DLD1 (cell line): ENCODE results near the gene ZSCAN22.

Experiments
- in situ Hi-C: cut with HindIII; loops from 2 replicates; pipeline ENCODE4 v1.10.0; 2017; ENCODE audit warnings: low sequenced_read_pairs

Gene ZSCAN22

GRCh38 chr19:58350871-58351557 lies 24.2 kb downstream of the ZSCAN22 start:
- in situ Hi-C loops, result no loop called here

GRCh38 chr19:58351558-58351878 lies 24.7 kb downstream of the ZSCAN22 start:
- in situ Hi-C loops, result no loop called here

- in situ Hi-C loops, result no loop called here
These were observed 25.4 kb downstream of the ZSCAN22 start for GRCh38 chr19:58351990-58352755.

DNA sequence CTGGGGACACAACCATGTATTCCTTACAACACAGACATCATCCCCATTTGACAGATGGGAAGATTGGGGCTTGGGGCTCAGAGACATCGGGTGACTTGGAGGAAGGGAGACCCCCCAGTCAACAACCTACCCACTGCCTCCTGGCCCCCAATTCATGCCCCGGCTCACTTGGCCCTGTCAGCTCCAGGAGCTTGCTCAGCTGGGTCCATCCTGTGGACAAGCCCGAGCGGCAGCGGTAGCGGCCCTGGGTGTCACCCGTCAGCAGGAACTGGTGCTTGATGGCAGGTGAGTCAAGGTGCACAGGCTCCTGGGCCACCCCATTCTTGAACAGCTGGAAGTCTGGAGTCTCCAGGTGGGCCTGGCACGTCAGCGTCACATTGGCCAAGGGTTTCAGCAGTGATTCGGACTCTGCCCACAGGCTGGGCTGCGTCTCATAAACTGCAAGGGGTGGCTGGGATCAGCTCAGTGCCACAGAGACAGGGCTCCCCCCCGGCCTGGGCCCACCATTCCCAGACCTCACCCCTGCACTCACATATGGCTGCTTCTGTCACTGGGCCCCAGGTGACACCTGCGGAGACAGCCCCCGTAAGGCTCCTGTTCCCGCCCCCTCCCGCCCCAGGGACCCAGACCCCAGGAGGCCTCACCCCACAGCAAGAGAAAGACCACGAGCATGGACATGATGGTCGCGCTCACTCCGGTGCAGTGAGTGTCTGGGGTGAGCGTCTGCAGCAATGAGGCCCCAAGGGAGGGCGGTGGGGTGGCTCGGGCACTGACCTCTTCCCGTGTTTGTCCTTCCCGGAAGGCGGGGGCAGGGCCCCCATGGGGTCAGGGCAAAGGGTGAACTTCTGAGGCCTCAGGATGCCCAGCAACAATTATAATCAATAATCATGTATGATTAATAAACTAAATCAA lies 26.2 kb downstream of the ZSCAN22 start, which contains the start of gene A1BG:
Gene A1BG, minus strand, starts transcription at position 733 of the 912 bp plus-strand sequence. Its CDS starts 55 bp downstream, at position 678.
- in situ Hi-C loops, result no loop called here

GRCh38 chr19:58353717-58354477 lies 27.1 kb downstream of the ZSCAN22 start:
- in situ Hi-C loops, result no loop called here

DNA sequence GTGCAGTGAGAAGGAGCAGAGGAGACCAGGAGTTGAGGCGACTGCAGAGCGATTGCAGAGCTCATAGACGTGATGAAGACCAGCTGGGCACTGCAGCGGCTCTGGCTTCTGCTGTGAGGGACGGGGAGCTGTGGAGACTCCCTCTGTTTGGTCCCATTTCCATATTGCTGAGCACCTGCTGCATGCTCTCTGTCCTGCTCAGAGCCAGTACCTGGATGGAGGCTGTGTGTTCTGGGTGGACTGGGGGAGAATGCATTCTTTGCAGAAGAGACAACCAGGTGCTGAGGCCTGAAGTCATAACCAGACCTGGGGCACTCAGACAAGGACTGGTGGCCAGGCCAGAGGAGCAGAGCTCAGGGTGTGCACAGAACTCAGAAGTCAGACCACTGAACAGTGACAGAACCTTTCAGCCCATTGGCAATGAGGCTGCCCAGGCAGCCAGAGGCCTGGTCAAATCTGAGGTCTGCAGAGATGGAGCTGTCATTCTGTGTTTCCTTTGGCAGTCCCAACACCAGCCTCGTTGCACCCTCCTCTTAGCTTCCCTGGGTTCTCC lies 27.8 kb downstream of the ZSCAN22 start:
- in situ Hi-C loops, result no loop called here

DNA sequence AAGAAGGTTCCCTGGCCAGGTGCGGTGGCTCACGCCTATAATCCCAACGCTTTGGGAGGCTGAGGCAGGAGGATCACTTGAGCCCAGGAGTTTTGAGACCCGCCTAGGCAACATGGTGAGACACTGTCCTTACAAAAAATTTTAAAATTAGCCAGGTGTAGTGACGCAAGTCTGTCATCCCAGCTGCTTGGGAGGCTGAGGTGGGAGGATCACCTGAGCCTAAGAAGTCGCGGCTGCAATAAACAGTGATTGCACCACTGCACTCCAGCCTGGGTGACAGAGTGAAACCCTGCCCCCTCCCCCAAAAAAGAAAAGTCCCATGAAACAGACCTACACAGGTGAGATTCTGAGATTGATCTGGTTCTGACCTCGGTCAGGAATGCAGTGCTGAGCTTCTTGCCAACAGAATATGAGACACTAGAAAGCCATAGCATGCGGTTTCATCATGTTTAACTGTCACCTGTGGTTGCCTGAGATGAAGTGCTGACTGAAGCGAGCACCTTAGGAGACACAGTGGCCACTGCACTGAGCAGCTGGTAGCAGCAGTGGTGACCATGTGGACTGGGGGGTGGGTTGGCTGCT lies 28.5 kb downstream of the ZSCAN22 start:
- in situ Hi-C loops, result no loop called here

DNA sequence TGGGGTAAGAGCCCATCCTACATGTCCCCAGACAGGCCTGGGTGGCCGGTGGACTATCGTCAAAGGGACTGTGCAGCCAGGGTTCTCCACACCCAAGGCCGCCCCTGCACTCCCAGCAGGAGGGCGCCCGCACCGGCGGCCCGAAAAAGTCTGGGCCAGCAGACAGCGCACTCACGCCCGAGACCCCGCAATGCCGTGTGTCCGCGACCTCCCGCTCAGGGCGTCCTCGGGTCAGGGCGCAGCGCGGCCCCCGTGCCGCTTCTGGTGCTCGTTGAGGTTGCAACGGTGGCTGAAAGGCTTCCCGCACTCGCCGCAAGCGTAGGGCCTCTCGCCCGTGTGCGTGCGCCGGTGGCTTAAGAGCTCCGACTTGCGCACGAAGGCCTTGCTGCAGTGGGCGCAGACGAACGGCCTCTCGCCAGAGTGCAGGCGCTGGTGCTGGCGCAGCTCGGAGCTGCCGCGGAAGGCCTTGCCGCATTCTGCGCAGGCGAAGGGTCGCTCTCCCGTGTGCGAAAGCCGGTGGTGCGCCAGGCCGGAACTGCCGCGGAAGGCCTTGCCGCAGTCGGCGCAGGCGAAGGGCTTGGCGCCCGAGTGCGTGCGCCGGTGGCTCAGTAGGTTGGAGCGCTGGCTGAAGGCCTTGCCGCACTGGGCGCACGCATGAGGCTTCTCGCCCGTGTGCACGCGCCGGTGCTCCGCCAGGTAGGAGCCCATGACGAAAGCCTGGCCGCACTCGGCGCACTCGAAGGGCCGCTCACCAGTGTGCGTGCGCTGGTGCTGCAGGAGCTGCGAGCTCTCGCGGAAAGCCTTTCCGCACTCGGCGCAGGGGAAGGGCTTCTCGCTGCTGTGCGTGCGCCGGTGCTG lies 29.3 kb downstream of the ZSCAN22 start:
- in situ Hi-C loops, result no loop called here

DNA sequence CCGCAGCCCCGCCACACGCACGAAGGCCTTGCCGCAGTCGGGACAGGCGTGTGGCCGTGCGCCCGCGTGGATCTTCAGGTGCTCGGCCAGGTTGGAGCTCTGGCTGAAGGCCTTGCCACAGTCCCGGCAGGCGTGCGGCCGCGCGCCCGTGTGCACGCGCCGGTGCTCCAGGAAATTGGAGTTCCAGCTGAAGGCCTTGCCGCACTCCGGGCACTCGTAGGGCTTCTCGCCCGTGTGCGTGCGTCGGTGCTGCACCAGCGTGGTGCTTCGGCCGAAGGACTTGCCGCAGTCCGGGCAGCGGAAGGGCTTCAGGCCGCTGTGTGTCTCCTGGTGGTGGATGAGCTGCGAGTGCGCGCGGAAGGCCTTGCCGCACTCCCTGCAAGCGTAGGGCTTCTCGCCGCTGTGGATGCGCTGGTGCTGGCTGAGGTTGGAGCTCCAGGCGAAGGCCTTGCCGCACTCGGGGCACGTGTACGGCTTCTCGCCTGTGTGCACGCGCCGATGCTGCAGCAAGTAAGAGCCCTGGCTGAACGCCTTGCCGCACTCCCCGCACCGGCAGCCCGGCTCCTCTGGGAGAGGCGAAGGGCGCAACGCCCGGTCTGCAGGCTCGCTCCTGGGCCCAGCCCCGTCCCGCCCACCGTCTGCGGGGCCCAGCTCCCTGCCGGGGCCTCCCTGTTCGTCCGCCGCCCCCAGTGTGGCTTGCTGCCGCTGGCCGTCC lies 30.1 kb downstream of the ZSCAN22 start:
- in situ Hi-C loops, result no loop called here

DNA sequence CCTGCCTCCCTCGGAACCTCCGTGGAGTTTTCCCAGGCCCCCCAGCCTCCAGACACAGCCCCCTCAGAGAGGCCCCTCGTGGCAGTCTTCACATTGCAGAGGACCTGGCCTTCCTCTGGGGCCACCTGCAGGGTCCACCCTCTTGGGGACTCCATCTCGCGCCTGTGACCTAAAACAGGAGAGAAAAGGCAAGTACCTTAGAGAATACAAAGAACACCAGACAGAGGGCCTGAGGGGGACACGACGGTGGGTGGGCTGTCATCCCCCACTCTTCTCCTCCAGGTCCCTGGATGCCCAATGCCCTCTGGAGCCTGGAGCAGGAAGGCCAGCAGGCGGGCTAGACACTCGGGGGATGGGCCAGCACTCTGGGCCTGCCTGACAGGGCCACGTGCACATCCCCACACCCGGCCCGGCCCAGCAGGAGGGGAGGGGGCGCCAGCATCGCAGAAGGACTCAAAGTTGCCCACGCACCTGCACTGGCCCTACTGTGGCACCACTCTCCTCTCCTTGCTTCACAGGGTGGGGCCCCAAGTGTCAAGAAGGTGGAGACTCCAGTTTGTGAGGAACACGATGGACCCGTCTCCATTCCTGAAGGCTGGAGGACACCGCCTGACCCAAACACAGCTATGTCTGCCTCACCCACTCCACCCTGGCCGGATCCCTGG lies 30.8 kb downstream of the ZSCAN22 start:
- in situ Hi-C loops, result no loop called here

- in situ Hi-C loops, result no loop called here
These were observed 35.1 kb downstream of the ZSCAN22 start for GRCh38 chr19:58361900-58362271.

DNA sequence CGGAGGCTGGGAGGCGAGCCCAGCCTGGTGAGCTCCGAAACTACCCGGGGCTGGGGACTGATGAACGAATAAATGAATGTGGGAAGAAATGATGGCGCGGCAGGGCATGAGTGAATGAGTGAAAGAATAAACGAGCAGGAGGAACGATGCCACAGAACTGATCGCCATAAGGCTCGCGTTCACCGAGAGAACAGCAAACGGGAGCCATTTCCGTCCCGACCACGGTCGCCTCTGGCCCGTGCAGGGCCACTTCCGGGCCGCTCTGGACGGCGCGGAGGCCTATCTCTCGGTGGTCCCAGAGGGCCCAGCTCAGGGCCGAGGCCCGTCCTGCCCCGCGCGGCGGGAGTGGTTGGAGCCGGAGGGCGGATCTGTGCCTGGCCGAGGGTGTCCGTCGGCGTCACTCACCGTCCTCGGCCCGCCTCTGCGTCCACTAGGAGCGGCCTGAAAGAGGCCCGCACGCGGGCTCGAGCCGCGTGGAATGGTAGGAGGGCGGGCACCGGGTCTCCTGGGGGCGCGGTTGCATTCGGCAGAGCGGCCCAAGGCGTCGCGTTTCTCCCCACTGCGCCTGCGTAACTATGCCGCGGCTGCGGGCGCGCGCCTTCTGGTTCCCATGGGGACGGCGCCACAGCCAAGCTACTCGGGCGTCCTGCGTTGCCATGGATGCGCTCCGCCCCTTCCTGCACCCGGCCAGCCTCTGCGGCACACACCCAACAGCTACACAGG lies 35.6 kb downstream of the ZSCAN22 start, which contains the start of gene ZNF497:
Gene ZNF497, minus strand, starts transcription at position 480 of the 723 bp plus-strand sequence. CDS start 5,116 bp downstream, outside the sequence.
- in situ Hi-C loops, result no loop called here

- in situ Hi-C loops, result no loop called here
These were observed 37.4 kb downstream of the ZSCAN22 start for GRCh38 chr19:58364146-58364545.

DNA sequence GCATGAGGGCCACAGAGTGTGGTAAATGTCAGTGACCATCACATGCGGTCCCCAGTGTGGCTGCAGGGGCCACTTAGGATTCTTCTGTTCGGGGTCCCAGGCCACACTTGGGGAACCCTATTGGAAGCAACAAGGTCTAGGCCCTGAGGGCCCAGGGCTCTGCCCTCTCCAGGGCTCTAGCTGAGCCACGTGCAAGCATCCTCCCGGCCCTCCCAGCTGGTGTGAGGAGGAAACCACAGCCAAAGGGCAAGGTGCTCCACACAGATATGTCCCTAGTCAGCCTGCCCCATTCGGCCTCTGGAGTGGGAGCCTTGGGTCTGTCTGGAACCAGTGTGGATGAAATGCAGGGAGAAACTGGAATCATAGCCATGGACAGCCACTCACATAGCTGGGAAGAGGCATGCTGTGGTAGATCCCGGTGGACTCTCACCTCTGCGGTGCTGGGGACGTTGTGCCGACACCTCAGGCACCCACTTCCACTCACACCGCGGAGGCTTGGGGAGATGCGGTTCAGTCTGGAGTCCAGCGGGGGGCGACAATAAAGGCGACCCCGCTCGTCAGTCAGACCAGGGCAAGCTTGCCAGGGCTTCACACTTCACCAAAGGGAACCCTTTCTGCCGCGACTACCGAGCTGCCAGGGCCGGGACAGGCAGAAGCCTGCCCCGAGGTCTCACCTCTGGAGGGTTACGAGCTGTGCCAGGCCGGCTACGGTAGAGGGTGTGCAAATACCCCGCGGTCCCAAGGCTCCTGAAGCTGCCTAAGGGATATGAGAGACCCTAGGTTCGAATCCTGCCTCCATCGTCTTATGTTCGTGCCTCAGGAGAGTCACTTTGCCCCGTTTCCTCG lies 40.0 kb downstream of the ZSCAN22 start:
- in situ Hi-C loops, result no loop called here

GRCh38 chr19:58367698-58368454 lies 41.1 kb downstream of the ZSCAN22 start:
- in situ Hi-C loops, result no loop called here
